Measurements from ENCODE around the gene ADSL.
A peak's percentile ranks its signal among the peaks of the same experiment; 100 is the strongest.

Gene ADSL

DNA sequence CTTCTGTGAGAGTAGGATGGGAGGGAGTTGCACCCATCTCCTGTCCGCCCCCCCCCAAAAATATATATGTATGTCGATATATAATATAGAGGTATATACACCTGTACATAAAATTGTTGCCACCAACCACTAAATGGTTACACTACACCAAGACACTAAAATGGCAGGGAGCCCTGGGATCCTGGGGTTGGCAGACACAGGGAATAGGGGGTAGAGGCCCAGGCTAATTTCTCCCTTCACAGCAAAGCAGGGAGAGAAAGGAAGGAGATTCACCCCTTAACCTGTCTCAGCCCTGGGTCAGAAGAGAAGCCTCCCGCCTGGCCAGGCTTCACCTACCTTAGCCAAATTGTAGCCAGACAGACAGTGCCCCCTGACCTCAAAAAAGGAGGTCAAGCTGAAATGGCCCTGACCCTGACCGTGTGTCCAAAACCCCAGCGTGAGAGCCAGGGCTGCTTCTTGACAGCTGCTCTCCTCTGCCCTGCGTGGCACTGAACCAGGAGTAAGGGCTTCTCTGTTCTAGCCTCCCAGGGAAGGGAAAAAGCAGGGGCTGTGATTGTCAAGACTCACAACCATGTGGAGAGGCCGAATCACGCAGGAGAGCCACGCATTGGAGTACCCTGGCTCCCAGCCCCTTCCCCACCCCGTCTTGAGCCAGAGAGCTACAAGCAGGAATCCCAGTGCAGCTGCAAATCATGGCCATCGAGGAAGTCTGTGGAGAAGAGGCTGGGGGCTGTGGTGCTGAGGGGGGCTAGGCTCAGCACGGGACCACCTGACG lies 64.6 kb downstream of the ADSL start:
- Mint-ChIP-seq H3K4me3 (no peak overlapping the region), H3K9me3 (peaks cover 2% of the 10 kb centered on the region), H3K27me3 (no peaks in the 10 kb centered on the region), H3K36me3 (peaks cover 60% of the 10 kb centered on the region), H3K27ac (peak overlapping the region; percentile 23), H3K4me1 (peaks cover 32% of the 10 kb centered on the region)
- no peak for ATAC-seq

- peaks cover 60% of the 10 kb centered on the region for H3K36me3 Mint-ChIP-seq
- no peaks in the 10 kb centered on the region for H3K27me3 Mint-ChIP-seq
- peaks cover 38% of the 10 kb centered on the region for H3K4me1 Mint-ChIP-seq
- no peak overlapping the region for H3K4me3 Mint-ChIP-seq
- peaks cover 2% of the 10 kb centered on the region for H3K9me3 Mint-ChIP-seq
- no peak for ATAC-seq
- peak overlapping the region; percentile 23 for H3K27ac Mint-ChIP-seq
Measured at GRCh38 chr22:40411506-40411861, 65.2 kb downstream of the ADSL start.

GRCh38 chr22:40412441-40412840 lies 66.1 kb downstream of the ADSL start:
- peak; percentile 69 for ATAC-seq
- Mint-ChIP-seq H3K4me1 (peaks cover 42% of the 10 kb centered on the region), H3K9me3 (peaks cover 2% of the 10 kb centered on the region), H3K27ac (peak overlapping the region; percentile 23), H3K27me3 (no peaks in the 10 kb centered on the region), H3K4me3 (peak overlapping the region; percentile 1), H3K36me3 (peaks cover 58% of the 10 kb centered on the region)

GRCh38 chr22:40413873-40414272 lies 67.6 kb downstream of the ADSL start:
- ATAC-seq: no peak
- no peaks in the 10 kb centered on the region for H3K27me3 Mint-ChIP-seq

DNA sequence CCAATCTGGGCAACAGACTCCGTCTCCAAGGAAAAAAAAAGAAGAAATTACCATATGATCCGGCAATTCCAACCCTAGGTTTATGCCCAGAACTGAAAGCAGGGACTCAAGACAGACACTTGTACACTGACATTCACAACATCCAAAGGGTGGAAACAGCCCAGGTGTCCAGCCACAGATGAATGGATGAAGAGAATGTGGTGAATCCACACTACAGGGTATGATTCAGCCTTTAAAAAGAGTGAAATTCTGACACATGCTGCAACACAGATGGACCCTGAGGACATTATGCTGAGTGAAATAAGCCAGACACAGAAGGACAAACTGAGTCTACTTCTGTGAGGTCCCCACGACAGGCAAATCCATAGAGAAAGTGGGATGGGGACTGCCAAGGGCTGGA lies 68.0 kb downstream of the ADSL start:
- peaks cover 45% of the 10 kb centered on the region for H3K36me3 Mint-ChIP-seq

More at GRCh38 chr22:40413873-40414272, 67.6 kb downstream of the ADSL start:
- peak overlapping the region; percentile 80 for H3K27ac Mint-ChIP-seq
- peaks cover 50% of the 10 kb centered on the region for H3K36me3 Mint-ChIP-seq
- peaks cover 2% of the 10 kb centered on the region for H3K9me3 Mint-ChIP-seq
- H3K4me3 Mint-ChIP-seq: peak overlapping the region; percentile 57
- peaks cover 42% of the 10 kb centered on the region for H3K4me1 Mint-ChIP-seq

GRCh38 chr22:40414838-40415505 lies 68.7 kb downstream of the ADSL start:
- peaks cover 42% of the 10 kb centered on the region for H3K36me3 Mint-ChIP-seq
- H3K4me3 Mint-ChIP-seq: peak overlapping the region; percentile 60
- H3K4me1 Mint-ChIP-seq: peaks cover 42% of the 10 kb centered on the region
- peak overlapping the region; percentile 80 for H3K27ac Mint-ChIP-seq
- no peaks in the 10 kb centered on the region for H3K27me3 Mint-ChIP-seq
- ATAC-seq: peak; percentile 72
- H3K9me3 Mint-ChIP-seq: peaks cover 2% of the 10 kb centered on the region

More for the DNA sequence above, 68.0 kb downstream of the ADSL start:
- H3K27ac Mint-ChIP-seq: peak overlapping the region; percentile 80
- peak overlapping the region; percentile 57 for H3K4me3 Mint-ChIP-seq
- peaks cover 42% of the 10 kb centered on the region for H3K4me1 Mint-ChIP-seq
- ATAC-seq: peak; percentile 1
- H3K9me3 Mint-ChIP-seq: peaks cover 2% of the 10 kb centered on the region
- no peaks in the 10 kb centered on the region for H3K27me3 Mint-ChIP-seq

DNA sequence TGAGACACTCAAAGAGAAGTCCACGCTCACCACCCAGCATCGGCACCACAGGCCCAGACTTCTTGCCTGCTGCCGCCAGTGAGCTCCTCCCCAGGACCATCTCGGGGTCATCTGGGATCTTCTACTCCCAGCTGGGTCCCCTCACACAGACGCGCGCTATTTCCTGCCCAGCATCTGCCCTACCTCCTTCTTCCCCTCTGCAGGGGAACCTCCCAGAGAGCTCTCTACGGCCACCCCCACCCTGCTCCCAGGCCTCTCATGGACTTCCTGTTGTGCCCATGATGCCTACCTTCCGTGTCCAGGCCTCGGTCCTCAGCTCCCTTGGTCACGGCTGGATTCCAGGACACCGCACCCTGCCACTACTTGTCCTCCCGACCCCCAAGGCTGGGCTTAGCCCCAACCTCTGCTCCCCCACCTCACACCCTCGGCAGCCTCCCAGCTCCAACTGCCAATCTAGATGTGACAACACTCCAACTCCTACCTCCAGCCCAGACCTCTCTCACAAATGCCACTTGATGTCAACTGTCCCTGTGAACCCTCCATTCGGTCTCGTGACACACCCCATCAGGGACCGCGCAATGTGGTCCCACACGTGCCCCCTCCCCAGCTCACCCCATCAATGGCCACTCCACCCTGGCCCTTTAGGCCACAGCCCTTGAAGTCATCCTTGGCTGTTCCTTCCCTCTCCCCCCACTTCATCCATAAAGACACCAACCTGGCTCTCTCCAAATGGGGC lies 69.4 kb downstream of the ADSL start:
- H3K4me3 Mint-ChIP-seq: peak overlapping the region; percentile 60
- H3K9me3 Mint-ChIP-seq: peaks cover 2% of the 10 kb centered on the region
- peaks cover 42% of the 10 kb centered on the region for H3K4me1 Mint-ChIP-seq
- peaks cover 42% of the 10 kb centered on the region for H3K36me3 Mint-ChIP-seq
- no peaks in the 10 kb centered on the region for H3K27me3 Mint-ChIP-seq
- peak; percentile 48 for ATAC-seq
- peak overlapping the region; percentile 80 for H3K27ac Mint-ChIP-seq

DNA sequence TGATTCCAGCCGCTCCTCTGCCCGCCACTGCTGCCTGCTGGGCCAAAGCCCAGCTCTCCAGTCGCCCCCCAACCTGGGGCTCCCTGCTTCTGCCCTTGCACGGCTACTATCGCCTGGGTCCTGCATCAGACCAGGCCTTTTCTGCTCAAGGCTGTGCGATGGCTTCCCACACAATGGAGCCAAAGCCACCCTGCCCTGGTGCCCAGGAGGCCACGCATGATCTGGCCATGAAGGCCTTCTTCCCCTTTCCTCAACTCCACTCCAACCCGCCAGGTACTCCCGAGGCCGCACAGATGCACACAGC lies 69.9 kb downstream of the ADSL start:
- ATAC-seq: no peak
- Mint-ChIP-seq H3K27ac (peak overlapping the region; percentile 80), H3K27me3 (no peaks in the 10 kb centered on the region), H3K9me3 (peaks cover 2% of the 10 kb centered on the region), H3K36me3 (peaks cover 38% of the 10 kb centered on the region), H3K4me1 (peaks cover 42% of the 10 kb centered on the region), H3K4me3 (peak overlapping the region; percentile 60)

GRCh38 chr22:40416636-40417035 lies 70.3 kb downstream of the ADSL start:
- no peaks in the 10 kb centered on the region for H3K27me3 Mint-ChIP-seq
- peak overlapping the region; percentile 80 for H3K27ac Mint-ChIP-seq
- no peak for ATAC-seq
- peaks cover 2% of the 10 kb centered on the region for H3K9me3 Mint-ChIP-seq
- H3K4me3 Mint-ChIP-seq: peak overlapping the region; percentile 10
- peaks cover 38% of the 10 kb centered on the region for H3K36me3 Mint-ChIP-seq
- peaks cover 44% of the 10 kb centered on the region for H3K4me1 Mint-ChIP-seq

DNA sequence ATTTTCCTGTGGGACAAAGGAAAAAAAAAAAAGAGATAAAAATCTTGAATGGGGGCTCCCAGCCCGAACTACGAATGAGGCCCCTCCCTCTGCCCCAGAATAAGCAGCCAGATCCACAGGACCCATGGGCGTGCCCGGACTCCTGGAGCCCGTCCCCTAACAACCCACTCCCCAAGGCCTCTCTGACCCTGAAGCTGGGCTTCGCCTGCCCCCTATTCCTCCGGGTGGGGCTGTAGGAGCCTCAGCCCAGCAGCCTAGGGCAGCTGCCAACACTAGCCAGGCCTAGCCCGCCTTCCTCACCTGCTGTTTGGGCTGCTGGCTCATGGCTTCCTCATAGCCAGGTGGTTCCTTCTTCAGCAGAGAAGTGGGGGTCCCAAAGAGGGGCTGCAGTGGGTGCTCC lies 70.7 kb downstream of the ADSL start:
- peaks cover 48% of the 10 kb centered on the region for H3K4me1 Mint-ChIP-seq
- H3K27me3 Mint-ChIP-seq: no peaks in the 10 kb centered on the region
- ATAC-seq: no peak
- peaks cover 2% of the 10 kb centered on the region for H3K9me3 Mint-ChIP-seq
- no peak overlapping the region for H3K4me3 Mint-ChIP-seq
- H3K27ac Mint-ChIP-seq: peak overlapping the region; percentile 80
- peaks cover 38% of the 10 kb centered on the region for H3K36me3 Mint-ChIP-seq

- H3K36me3 Mint-ChIP-seq: peaks cover 43% of the 10 kb centered on the region
- no peaks in the 10 kb centered on the region for H3K27me3 Mint-ChIP-seq
- no peaks in the 10 kb centered on the region for H3K9me3 Mint-ChIP-seq
- H3K27ac Mint-ChIP-seq: no peak overlapping the region
- ATAC-seq: no peak
- no peak overlapping the region for H3K4me3 Mint-ChIP-seq
- peaks cover 47% of the 10 kb centered on the region for H3K4me1 Mint-ChIP-seq
Measured at GRCh38 chr22:40417881-40418280, 71.6 kb downstream of the ADSL start.

DNA sequence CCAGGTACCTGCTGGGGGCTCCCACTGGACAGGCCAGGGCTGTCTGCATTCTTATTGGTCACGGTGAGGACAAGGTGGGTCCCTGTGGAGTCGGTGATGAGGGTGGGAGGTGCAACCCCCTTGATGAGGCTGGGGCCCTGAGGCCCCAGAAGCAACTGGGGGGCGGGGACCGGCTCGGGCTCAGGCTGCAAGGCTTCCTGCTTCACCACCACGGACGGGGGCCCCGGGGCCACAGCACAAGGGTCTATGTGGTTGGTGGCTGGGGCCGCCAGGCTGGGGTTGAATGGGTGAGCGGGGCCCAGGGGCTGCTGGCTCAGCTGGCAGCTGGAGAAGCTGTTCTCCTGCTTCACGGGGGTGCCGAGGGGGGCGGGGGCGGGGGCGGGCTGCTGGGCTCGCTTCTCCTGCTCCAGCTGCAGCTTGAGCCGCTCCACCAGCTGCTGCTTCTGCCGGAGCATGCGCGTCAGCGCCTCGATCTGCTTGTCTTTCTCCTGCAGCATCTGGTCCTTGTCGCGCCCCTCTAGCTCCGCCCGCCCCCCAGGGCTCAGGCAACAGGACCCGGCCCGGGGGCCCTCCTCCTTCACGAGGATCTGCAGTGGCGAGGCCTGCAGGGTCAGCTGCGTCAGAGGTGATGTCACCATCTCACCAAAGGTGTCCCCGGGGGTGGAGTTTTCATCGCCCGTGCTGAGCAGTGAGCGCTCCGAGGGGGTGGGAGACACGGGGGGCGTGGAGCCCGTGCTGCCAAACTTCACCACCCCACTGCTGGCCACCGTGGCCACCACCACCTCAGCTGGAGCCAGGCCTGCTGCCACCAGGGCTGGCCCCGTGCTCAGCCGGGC lies 72.3 kb downstream of the ADSL start:
- H3K4me1 Mint-ChIP-seq: peaks cover 46% of the 10 kb centered on the region
- no peaks in the 10 kb centered on the region for H3K9me3 Mint-ChIP-seq
- H3K36me3 Mint-ChIP-seq: peaks cover 50% of the 10 kb centered on the region
- ATAC-seq: no peak
- H3K4me3 Mint-ChIP-seq: no peak overlapping the region
- H3K27me3 Mint-ChIP-seq: no peaks in the 10 kb centered on the region
- no peak overlapping the region for H3K27ac Mint-ChIP-seq

- ATAC-seq: no peak
- H3K4me3 Mint-ChIP-seq: no peak overlapping the region
- H3K27me3 Mint-ChIP-seq: no peaks in the 10 kb centered on the region
- no peaks in the 10 kb centered on the region for H3K9me3 Mint-ChIP-seq
- H3K27ac Mint-ChIP-seq: no peak overlapping the region
- H3K4me1 Mint-ChIP-seq: peaks cover 34% of the 10 kb centered on the region
- peaks cover 53% of the 10 kb centered on the region for H3K36me3 Mint-ChIP-seq
Measured at GRCh38 chr22:40419718-40420117, 73.4 kb downstream of the ADSL start.

GRCh38 chr22:40420341-40421081 lies 74.2 kb downstream of the ADSL start:
- Mint-ChIP-seq H3K27ac (no peak overlapping the region), H3K36me3 (peaks cover 52% of the 10 kb centered on the region), H3K4me3 (no peak overlapping the region), H3K9me3 (no peaks in the 10 kb centered on the region), H3K27me3 (no peaks in the 10 kb centered on the region), H3K4me1 (peaks cover 26% of the 10 kb centered on the region)
- ATAC-seq: no peak
